Measurements from ENCODE around the gene XRN2. TPM values are rescaled to one million over a fixed set of nuclear protein-coding genes. Genes with fewer than 3 reads are reported as not detected.

XRN2 gene
- total and polyA plus RNA-seq, 4 donors, result 12.6 to 62.2 (median 53.6) TPM

GRCh38 chr20:21376626-21377025 is 73.5 kb downstream of the XRN2 start:
- DNase-seq (no peak), ATAC-seq (ENCODE audit: insufficient read depth, low FRiP score) (no peak)
- H3K4me1 ChIP-seq (ENCODE audit: control insufficient read depth in 5 of 5, insufficient read depth in 5 of 5, low read length in 5 of 5), result peaks cover 0 to 10% (median 0%) of the 10 kb centered on the region in 5 donors
- 91 to 98% methylated on average over 3 of the region's 3 CpGs for WGBS, 2 donors
- H3K4me3 ChIP-seq, result no peak overlapping the region
- H3K27me3 ChIP-seq (ENCODE audit: control insufficient read depth in 3 of 3, insufficient read depth in 3 of 3, low read length in 2 of 3), result no peaks in the 10 kb centered on the region
- H3K36me3 ChIP-seq (ENCODE audit: control insufficient read depth in 4 of 4, insufficient read depth in 4 of 4, low read length in 4 of 4), result peaks cover 0 to 11% (median 6%) of the 10 kb centered on the region in 4 donors
- no peaks in the 10 kb centered on the region for H3K9me3 ChIP-seq (ENCODE audit: control insufficient read depth in 4 of 4, insufficient read depth in 3 of 4, low read length in 3 of 4)
- H3K9ac ChIP-seq (ENCODE audit: insufficient read depth in 1 of 2, low read length in 2 of 2), result no peak overlapping the region
- no peak overlapping the region for H3K27ac ChIP-seq (ENCODE audit: low read depth in 1 of 2, low read length in 1 of 2)
- TF ChIP-seq CTCF (IDR thresholded peaks at IDR 0.05; ENCODE audit: control extremely low read depth, extremely low read depth), result no peak

- TF ChIP-seq CTCF (IDR thresholded peaks at IDR 0.05; ENCODE audit: control extremely low read depth, extremely low read depth), result no peak
Measured at GRCh38 chr20:21377701-21378100, 74.6 kb downstream of the XRN2 start.

GRCh38 chr20:21378259-21378658 is 75.1 kb downstream of the XRN2 start:
- H3K9ac ChIP-seq (ENCODE audit: insufficient read depth in 1 of 2, low read length in 2 of 2), result no peak overlapping the region
- no peaks in the 10 kb centered on the region for H3K9me3 ChIP-seq (ENCODE audit: control insufficient read depth in 4 of 4, insufficient read depth in 3 of 4, low read length in 3 of 4)
- no peak for DNase-seq
- no peak overlapping the region for H3K27ac ChIP-seq (ENCODE audit: low read depth in 1 of 2, low read length in 1 of 2)
- H3K27me3 ChIP-seq (ENCODE audit: control insufficient read depth in 3 of 3, insufficient read depth in 3 of 3, low read length in 2 of 3), result no peaks in the 10 kb centered on the region
- no peak for ATAC-seq (ENCODE audit: insufficient read depth, low FRiP score)
- H3K4me3 ChIP-seq, result no peak overlapping the region
- peaks cover 0 to 7% (median 0%) of the 10 kb centered on the region in 5 donors for H3K4me1 ChIP-seq (ENCODE audit: control insufficient read depth in 5 of 5, insufficient read depth in 5 of 5, low read length in 5 of 5)
- 94% methylated on average over 5 of the region's 5 CpGs for WGBS, 2 donors
- H3K36me3 ChIP-seq (ENCODE audit: control insufficient read depth in 4 of 4, insufficient read depth in 4 of 4, low read length in 4 of 4), result peaks cover 5 to 16% (median 7%) of the 10 kb centered on the region in 4 donors
- no peak for TF ChIP-seq CTCF (IDR thresholded peaks at IDR 0.05; ENCODE audit: control extremely low read depth, extremely low read depth)

More at GRCh38 chr20:21377701-21378100, 74.6 kb downstream of the XRN2 start:
- ATAC-seq (ENCODE audit: insufficient read depth, low FRiP score) (no peak), DNase-seq (no peak)
- Histone ChIP-seq H3K36me3 (ENCODE audit: control insufficient read depth in 4 of 4, insufficient read depth in 4 of 4, low read length in 4 of 4) (peaks cover 4 to 14% (median 6%) of the 10 kb centered on the region in 4 donors), H3K4me1 (ENCODE audit: control insufficient read depth in 5 of 5, insufficient read depth in 5 of 5, low read length in 5 of 5) (peaks cover 0 to 7% (median 0%) of the 10 kb centered on the region in 5 donors), H3K27me3 (ENCODE audit: control insufficient read depth in 3 of 3, insufficient read depth in 3 of 3, low read length in 2 of 3) (no peaks in the 10 kb centered on the region), H3K9me3 (ENCODE audit: control insufficient read depth in 4 of 4, insufficient read depth in 3 of 4, low read length in 3 of 4) (no peaks in the 10 kb centered on the region), H3K4me3 (no peak overlapping the region), H3K27ac (ENCODE audit: low read depth in 1 of 2, low read length in 1 of 2) (no peak overlapping the region), H3K9ac (ENCODE audit: insufficient read depth in 1 of 2, low read length in 2 of 2) (no peak overlapping the region)
- 97% methylated on average over 9 of the region's 9 CpGs for WGBS, 2 donors

GRCh38 chr20:21380711-21381110 is 77.6 kb downstream of the XRN2 start:
- peaks cover 0 to 7% (median 0%) of the 10 kb centered on the region in 5 donors for H3K4me1 ChIP-seq (ENCODE audit: control insufficient read depth in 5 of 5, insufficient read depth in 5 of 5, low read length in 5 of 5)
- ATAC-seq (ENCODE audit: insufficient read depth, low FRiP score) (no peak), DNase-seq (no peak)
- H3K36me3 ChIP-seq (ENCODE audit: control insufficient read depth in 4 of 4, insufficient read depth in 4 of 4, low read length in 4 of 4), result peaks cover 5 to 24% (median 15%) of the 10 kb centered on the region in 4 donors
- no peaks in the 10 kb centered on the region for H3K9me3 ChIP-seq (ENCODE audit: control insufficient read depth in 4 of 4, insufficient read depth in 3 of 4, low read length in 3 of 4)
- H3K4me3 ChIP-seq, result no peak overlapping the region
- no peak overlapping the region for H3K27ac ChIP-seq (ENCODE audit: low read depth in 1 of 2, low read length in 1 of 2)
- no peak for TF ChIP-seq CTCF (IDR thresholded peaks at IDR 0.05; ENCODE audit: control extremely low read depth, extremely low read depth)
- no peak overlapping the region for H3K9ac ChIP-seq (ENCODE audit: insufficient read depth in 1 of 2, low read length in 2 of 2)
- 91 to 94% methylated on average over 2 of the region's 2 CpGs for WGBS, 2 donors
- H3K27me3 ChIP-seq (ENCODE audit: control insufficient read depth in 3 of 3, insufficient read depth in 3 of 3, low read length in 2 of 3), result no peaks in the 10 kb centered on the region
